Astrocyte of the cerebellum (primary cell): ENCODE data around the gene TOM1L1.

Experiments
- DNase-seq: peaks from one replicate; pipeline ENCODE4 v3.0.0-alpha.2; 2011; ENCODE audit warnings: low read depth
- H3K4me3 ChIP-seq: 2 replicates; pipeline ENCODE4 v1.5.1; 2011; ENCODE audit warnings: mild to moderate bottlenecking, low read depth, low read length, moderate library complexity
- in situ Hi-C: cut with HindIII; loops from 2 replicates; pipeline ENCODE4 v1.10.0; 2017; ENCODE audit warnings: low sequenced_read_pairs
- TF ChIP-seq, protein P1 (sequence below): IDR thresholded peaks from 2 replicates; pipeline ENCODE4 v1.5.1; 2012; ENCODE audit warnings: low read length, low read depth, moderate library complexity, mild to moderate bottlenecking; ENCODE audit errors: missing control alignments

TOM1L1 gene, protein sequence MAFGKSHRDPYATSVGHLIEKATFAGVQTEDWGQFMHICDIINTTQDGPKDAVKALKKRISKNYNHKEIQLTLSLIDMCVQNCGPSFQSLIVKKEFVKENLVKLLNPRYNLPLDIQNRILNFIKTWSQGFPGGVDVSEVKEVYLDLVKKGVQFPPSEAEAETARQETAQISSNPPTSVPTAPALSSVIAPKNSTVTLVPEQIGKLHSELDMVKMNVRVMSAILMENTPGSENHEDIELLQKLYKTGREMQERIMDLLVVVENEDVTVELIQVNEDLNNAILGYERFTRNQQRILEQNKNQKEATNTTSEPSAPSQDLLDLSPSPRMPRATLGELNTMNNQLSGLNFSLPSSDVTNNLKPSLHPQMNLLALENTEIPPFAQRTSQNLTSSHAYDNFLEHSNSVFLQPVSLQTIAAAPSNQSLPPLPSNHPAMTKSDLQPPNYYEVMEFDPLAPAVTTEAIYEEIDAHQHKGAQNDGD

DNA sequence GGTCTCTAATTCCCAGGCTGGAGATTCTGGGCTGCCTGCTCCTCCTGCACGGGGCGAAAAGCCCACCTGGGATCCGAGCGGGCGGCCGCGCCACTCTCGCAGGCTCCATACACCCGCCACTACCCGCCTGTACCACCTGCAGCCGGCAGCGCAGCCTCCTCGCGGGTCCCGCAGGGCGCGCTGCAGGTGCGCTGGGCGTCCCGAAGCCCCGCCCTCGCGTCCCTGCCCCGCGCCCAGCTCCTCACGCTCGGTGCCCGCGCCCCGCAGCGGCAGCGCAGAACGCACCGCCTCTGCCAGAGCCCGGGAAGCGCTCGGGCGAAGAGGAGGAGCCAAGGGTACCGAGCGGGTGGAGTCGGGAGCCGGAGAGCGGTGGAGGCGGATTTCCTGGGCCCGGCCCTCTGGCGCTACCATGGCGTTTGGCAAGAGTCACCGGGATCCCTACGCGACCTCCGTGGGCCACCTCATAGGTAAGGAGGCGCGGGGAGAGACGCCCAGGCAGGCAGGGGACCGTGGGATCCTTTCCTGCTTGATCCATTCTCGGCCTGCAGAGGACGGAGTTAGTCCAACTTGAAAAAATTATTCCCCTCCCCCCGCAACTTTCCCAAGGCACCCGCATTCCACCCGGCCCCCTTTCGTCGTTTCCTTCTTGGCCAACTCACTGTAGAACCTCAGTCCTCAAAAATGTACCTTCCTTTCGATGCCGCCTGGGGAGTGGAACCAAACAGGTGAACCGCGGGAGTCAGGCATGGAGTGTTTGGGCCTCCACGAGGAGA lies at the start of gene TOM1L1:
TOM1L1 (plus strand) TSS at position 396 of the 773 bp plus-strand sequence; CDS start at position 410, 14 bp downstream.
- TF ChIP-seq, protein P1, sequence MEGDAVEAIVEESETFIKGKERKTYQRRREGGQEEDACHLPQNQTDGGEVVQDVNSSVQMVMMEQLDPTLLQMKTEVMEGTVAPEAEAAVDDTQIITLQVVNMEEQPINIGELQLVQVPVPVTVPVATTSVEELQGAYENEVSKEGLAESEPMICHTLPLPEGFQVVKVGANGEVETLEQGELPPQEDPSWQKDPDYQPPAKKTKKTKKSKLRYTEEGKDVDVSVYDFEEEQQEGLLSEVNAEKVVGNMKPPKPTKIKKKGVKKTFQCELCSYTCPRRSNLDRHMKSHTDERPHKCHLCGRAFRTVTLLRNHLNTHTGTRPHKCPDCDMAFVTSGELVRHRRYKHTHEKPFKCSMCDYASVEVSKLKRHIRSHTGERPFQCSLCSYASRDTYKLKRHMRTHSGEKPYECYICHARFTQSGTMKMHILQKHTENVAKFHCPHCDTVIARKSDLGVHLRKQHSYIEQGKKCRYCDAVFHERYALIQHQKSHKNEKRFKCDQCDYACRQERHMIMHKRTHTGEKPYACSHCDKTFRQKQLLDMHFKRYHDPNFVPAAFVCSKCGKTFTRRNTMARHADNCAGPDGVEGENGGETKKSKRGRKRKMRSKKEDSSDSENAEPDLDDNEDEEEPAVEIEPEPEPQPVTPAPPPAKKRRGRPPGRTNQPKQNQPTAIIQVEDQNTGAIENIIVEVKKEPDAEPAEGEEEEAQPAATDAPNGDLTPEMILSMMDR = no peak
- in situ Hi-C loops = no loop called here
- DNase-seq = peak; percentile 8
- H3K4me3 ChIP-seq = peak within 1 kb of the TSS; percentile 54

DNA sequence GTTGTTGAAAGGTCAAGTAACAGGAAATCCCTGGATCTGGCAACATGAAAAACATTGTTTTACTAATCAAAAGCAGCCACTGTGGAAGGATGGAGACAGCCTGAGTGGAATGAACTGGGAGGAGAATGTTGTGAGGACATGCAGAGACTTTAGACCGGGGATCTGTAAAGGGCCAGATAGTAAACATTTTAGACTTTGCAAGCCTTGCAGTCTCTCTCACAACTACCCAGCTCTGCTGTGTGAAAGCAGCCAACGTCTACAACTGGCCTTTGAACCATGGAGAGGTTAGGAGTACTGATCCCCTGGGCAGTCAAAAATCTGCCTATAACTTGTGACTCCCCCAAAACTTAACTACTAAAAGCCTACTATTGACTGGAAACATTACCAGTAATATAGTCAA lies 41.5 kb upstream of the TOM1L1 start:
- no peak for DNase-seq
- in situ Hi-C loops = no loop called here
- H3K4me3 ChIP-seq = no peak overlapping the region
- TF ChIP-seq, protein P1 = no peak

DNA sequence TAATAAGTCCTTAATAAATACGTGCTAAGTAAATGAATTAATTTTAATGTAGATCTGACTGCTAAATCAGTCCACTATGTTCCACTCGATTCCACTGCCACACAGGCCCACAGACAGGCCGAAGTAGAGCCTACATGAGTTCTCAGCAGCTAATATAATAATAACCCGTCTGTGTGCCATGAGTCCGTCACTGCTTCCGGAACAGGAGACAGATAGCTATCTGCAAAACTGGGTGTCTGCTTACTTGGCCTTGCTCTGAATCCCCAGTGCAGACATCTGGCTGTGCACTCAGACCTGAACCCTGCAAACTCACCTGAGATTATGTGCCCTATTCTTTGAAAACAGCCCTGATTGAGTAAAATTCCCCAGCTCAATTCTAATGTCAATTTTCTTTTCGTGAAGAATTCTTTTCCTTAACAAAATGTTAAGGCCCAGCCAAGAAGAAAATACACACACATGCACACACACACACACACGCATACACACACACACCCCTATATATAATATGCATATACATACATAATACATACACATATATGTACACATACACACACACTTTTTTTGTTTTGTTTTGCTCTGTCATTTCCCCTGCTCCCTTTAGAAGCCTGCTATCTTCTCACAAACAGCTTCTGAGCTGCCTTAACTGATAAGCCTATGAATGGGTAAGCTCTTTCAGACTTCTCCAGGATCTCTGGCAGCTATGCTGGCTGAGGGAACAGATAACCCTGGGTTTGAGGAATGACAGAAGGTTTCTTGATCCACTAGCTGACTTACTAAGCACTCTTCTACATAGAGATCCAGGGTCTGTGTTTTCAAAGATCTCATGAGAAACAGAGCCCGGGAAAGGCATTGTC lies 39.8 kb upstream of the TOM1L1 start:
- no peak overlapping the region for H3K4me3 ChIP-seq
- TF ChIP-seq, protein P1 = no peak
- DNase-seq = no peak
- in situ Hi-C loops = no loop called here

DNA sequence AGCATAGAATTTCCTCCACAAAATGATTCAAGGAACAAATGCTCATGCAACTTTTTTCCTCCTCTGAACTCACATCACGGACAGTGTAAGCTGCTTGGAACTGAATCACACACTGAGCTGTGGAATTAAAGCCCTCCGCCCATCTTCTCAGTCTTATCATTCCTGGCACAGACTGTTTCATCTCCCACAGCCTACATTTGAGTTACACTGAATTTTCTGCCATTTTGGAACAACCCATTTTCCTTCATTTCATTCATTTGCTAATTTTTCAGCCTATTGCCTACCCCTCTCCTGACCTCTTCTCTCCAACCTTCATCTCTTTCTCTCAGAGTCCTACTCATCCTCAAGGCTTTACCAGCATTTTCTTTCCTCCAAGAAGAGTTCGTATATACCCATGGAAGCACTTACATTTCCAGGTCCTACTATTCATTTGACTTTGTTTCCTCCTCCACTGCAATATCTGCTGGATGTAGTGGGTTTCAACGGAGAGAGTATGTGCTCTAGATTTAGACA lies 39.1 kb upstream of the TOM1L1 start:
- in situ Hi-C loops = no loop called here
- no peak for DNase-seq
- no peak overlapping the region for H3K4me3 ChIP-seq
- TF ChIP-seq, protein P1 = no peak

DNA sequence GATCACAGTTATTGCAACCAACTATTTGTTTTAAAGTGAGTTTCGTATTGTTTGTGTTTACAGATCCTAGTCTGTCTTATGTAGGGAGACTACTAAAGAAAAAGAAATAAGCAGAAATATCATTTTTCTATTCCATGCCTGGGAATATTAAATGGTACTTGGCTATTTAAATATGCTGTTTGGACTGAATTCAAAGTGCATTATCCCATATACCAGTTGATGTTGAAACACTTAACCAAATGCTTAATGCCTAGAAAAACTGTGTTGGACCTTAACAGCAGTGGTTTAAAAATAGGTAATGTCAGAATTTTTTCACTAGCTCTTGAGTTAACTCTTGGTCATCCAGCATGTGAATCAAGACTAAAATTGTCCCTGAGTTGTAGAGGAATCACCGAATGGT lies 37.5 kb upstream of the TOM1L1 start:
- DNase-seq = no peak
- no peak overlapping the region for H3K4me3 ChIP-seq
- TF ChIP-seq, protein P1 = no peak
- in situ Hi-C loops = no loop called here

DNA sequence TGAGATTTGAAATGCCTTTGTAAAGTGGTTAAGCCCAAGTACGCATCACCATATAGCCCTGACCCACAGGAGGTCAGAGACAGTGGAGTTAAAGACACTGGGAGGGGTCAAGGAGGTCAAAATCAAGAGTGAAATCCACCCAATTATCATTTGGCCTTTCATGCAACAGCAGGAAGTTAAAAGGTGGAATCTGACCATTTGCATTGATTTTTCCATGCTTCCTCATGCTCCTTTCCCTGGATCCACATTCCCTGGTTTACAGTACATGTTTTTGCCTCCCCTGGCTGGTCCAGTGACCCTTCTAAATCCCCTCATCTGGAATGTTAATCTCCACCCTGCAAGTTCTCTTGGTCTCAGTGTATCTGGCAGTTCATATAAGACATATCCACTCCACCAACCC lies 36.6 kb upstream of the TOM1L1 start:
- H3K4me3 ChIP-seq = no peak overlapping the region
- in situ Hi-C loops = no loop called here
- TF ChIP-seq, protein P1 = no peak
- no peak for DNase-seq
